GM12878 (cell line): ENCODE data around the gene LDLRAP1. TPM values are rescaled to one million over a fixed set of nuclear protein-coding genes. Genes with fewer than 3 reads are reported as not detected.

Source experiments
- CBFB ChIP-seq: IDR thresholded peaks from 2 replicates; pipeline ENCODE4 v1.6.1; 2016; ENCODE audit warnings: antibody characterized with exemption, low read depth
- CHD1 ChIP-seq: IDR thresholded peaks from 2 replicates; pipeline ENCODE4 v1.6.1; 2012; ENCODE audit warnings: low read depth, low read length, improper control_type of control experiment
- GATAD2B ChIP-seq: fragments of 450-650 bp; conservative IDR thresholded peaks from 2 replicates; pipeline ENCODE4 v1.6.1; 2017; ENCODE audit warnings: low read depth, mild to moderate bottlenecking, moderate library complexity
- HCFC1 ChIP-seq: fragments of 150-350 bp; IDR thresholded peaks from 2 replicates; pipeline ENCODE4 v1.6.1; 2014; ENCODE audit warnings: low read length
- HSF1 ChIP-seq: fragments of 150-350 bp; IDR thresholded peaks from 2 replicates; pipeline ENCODE4 v1.6.1; 2014; ENCODE audit warnings: mild to moderate bottlenecking, low read depth, low read length
- JUND ChIP-seq: IDR thresholded peaks from 2 replicates; pipeline ENCODE4 v1.6.1; 2012; ENCODE audit warnings: low read depth, mild to moderate bottlenecking, low read length, improper control_type of control experiment, moderate library complexity
- LARP7 ChIP-seq: fragments of 450-650 bp; IDR thresholded peaks from 2 replicates; pipeline ENCODE4 v1.6.1; 2017; ENCODE audit warnings: mild to moderate bottlenecking
- MTA3 ChIP-seq: IDR thresholded peaks from 2 replicates; pipeline ENCODE4 v1.6.1; 2012; ENCODE audit warnings: low read length, inconsistent platforms, borderline replicate concordance
- MXI1 ChIP-seq: fragments of 150-350 bp; IDR thresholded peaks from 2 replicates; pipeline ENCODE4 v1.6.1; 2011; ENCODE audit warnings: low read depth, mild to moderate bottlenecking, inconsistent platforms, low read length, improper control_type of control experiment
- MYC ChIP-seq: IDR thresholded peaks from 2 replicates; pipeline ENCODE4 v1.6.1; 2011; ENCODE audit warnings: mild to moderate bottlenecking, low read length, moderate library complexity, inconsistent platforms; ENCODE audit not compliant: insufficient read depth, insufficient replicate concordance, insufficient read length, severe bottlenecking
- NFXL1 ChIP-seq: fragments of 450-650 bp; IDR thresholded peaks from 2 replicates; pipeline ENCODE4 v1.6.1; 2017; ENCODE audit warnings: antibody characterized with exemption, mild to moderate bottlenecking, borderline replicate concordance
- NFYB ChIP-seq: IDR thresholded peaks from 2 replicates; pipeline ENCODE4 v1.6.1; 2011; ENCODE audit warnings: low read depth, mild to moderate bottlenecking, low read length, improper control_type of control experiment, moderate library complexity; ENCODE audit not compliant: insufficient read depth
- NRF1 ChIP-seq: conservative IDR thresholded peaks from 2 replicates; pipeline ENCODE4 v1.6.1; 2011; ENCODE audit warnings: mild to moderate bottlenecking, low read depth, low read length, improper control_type of control experiment
- RCOR1 ChIP-seq: conservative IDR thresholded peaks from 2 replicates; pipeline ENCODE4 v1.6.1; 2012; ENCODE audit warnings: low read depth, low read length, improper control_type of control experiment
- SMC3 ChIP-seq: IDR thresholded peaks from 2 replicates; pipeline ENCODE4 v1.6.1; 2011; ENCODE audit warnings: low read length, improper control_type of control experiment, borderline replicate concordance
- SP1 ChIP-seq: IDR thresholded peaks from one replicate; pipeline ENCODE4 v1.6.1; 2011; ENCODE audit warnings: low read depth, low read length
- SREBF1 ChIP-seq: IDR thresholded peaks from 2 replicates; pipeline ENCODE4 v1.6.1; 2012; ENCODE audit warnings: mild to moderate bottlenecking, low read length
- STAT3 ChIP-seq: IDR thresholded peaks from 2 replicates; pipeline ENCODE4 v1.6.1; 2011; ENCODE audit warnings: low read depth, low read length, improper control_type of control experiment
- SUZ12 ChIP-seq: fragments of 200-600 bp; sonication (generic); IDR thresholded peaks from one replicate; pipeline ENCODE4 v1.6.1; 2018; ENCODE audit warnings: antibody characterized with exemption, mild to moderate bottlenecking; ENCODE audit not compliant: unreplicated experiment
- TCF7 ChIP-seq: IDR thresholded peaks from 2 replicates; pipeline ENCODE4 v1.6.1; 2014; ENCODE audit warnings: antibody characterized with exemption, borderline replicate concordance
- ZBTB11 ChIP-seq: fragments of 450-650 bp; formaldehyde crosslinking; IDR thresholded peaks from 2 replicates; pipeline ENCODE4 v1.5.0; 2022; ENCODE audit warnings: mild to moderate bottlenecking, missing genetic modification characterization
- ZBTB4 ChIP-seq: fragments of 450-650 bp; formaldehyde crosslinking; IDR thresholded peaks from 2 replicates; pipeline ENCODE4 v1.4.0; 2022; ENCODE audit warnings: mild to moderate bottlenecking, moderate library complexity
- ZNF217 ChIP-seq: fragments of 450-650 bp; IDR thresholded peaks from 2 replicates; pipeline ENCODE4 v1.6.1; 2017; ENCODE audit warnings: antibody characterized with exemption, mild to moderate bottlenecking
- ZSCAN29 ChIP-seq: fragments of 450-650 bp; IDR thresholded peaks from 2 replicates; pipeline ENCODE4 v1.6.1; 2017; ENCODE audit warnings: mild to moderate bottlenecking, moderate library complexity
- polyA plus RNA-seq, 11 experiments: library from polyadenylated mRNA; depleted of rRNA in 4 of 11; unstranded in 6 of 11; stranded (reverse) in 5 of 11; fragments of >200 nt; fragmentation: Nextera tagmentation in 4 of 11; fragmentation: Illumina TruSeq in 1 of 11; extraction: Ambion mirVana in 4 of 11; extraction: Trizol in 1 of 11; gene quantifications; 1 replicate in 1 of 11; 2 replicates in 10 of 11; pipeline versions ENCODE4 v1.2.1 to v1.2.3, GENCODE V29; 2011 to 2016; ENCODE audit warnings: inconsistent platforms in 2 of 11, missing spikeins in 2 of 11, low read depth in 1 of 11
- total RNA-seq, 4 experiments: library from RNA; depleted of rRNA in 3 of 4; stranded (reverse); fragments of >200 nt in 3 of 4; fragmentation: Illumina TruSeq in 1 of 4; extraction: Trizol in 1 of 4; gene quantifications; 2 replicates each; pipeline versions ENCODE4 v1.2.1 to v1.2.3, GENCODE V29; 2013 to 2021

The LDLRAP1 gene
- total and polyA plus RNA-seq, 10 of the 15 experiments (the other 5 are each of a cell fraction or from before 2014, with no cell fraction given), result 0.43 to 37.6 (median 22.0) TPM

GRCh38 chr1:25543425-25544242 lies at the start of gene LDLRAP1 (continued):
- TF ChIP-seq TCF7 (no peak), JUND (no peak), SP1 (no peak), GATAD2B (peak; percentile 78), SMC3 (no peak), HCFC1 (no peak), CHD1 (no peak), LARP7 (peak; percentile 83), STAT3 (no peak), SREBF1 (no peak), SUZ12 (no peak), NFYB (no peak), NRF1 (no peak), MTA3 (no peak), ZBTB4 (CRISPR knock-in tag) (no peak), MXI1 (no peak), NFXL1 (0 out of 2 replicates have a peak, but pooled peaks have one; percentile 42), MYC (no peak), ZBTB11 (CRISPR knock-in tag) (no peak), ZSCAN29 (0 out of 2 replicates have a peak, but pooled peaks have one; percentile 26), HSF1 (no peak), CBFB (no peak), RCOR1 (no peak), ZNF217 (no peak)
